Left ventricle myocardium superior (tissue), 1 donor: ENCODE results near the gene CST9. TPM values are rescaled to one million over a fixed set of nuclear protein-coding genes. Genes with fewer than 3 reads are reported as not detected.
"Not testable (repeated sequence)": the region's sequence is repeated elsewhere in the genome, so short reads cannot be mapped to it uniquely, and the experiment has no call there.

Experiments used
- ATAC-seq: fragments of 200-7000 bp; cut with Tn5 transposase; one replicate; pipeline ENCODE4 v1.9.1; 2020; ENCODE audit warnings: mild to moderate bottlenecking, moderate library complexity
- DNase-seq: peaks from one replicate; pipeline ENCODE4 v3.0.0-alpha.2; 2020
- intact Hi-C: fragments of 100-400 bp; cut with micrococcal nuclease; formaldehyde crosslinking; loops from one replicate; pipeline ENCODE4 v1.11.0; 2022
- total RNA-seq: library from RNA; stranded (reverse); fragmentation: NEBNext Ultra II Directional; extraction: Animal tissue kit (Norgen Biotek cat#: 25700); gene quantifications from one replicate; pipeline ENCODE4 v1.2.1, GENCODE V29; 2021
- donor health status: DM: no; HTN: yes; CAD: no; lungs with severe emphysema.

Gene CST9
- total RNA-seq, 1 donor from 2014 or later = not detected

DNA sequence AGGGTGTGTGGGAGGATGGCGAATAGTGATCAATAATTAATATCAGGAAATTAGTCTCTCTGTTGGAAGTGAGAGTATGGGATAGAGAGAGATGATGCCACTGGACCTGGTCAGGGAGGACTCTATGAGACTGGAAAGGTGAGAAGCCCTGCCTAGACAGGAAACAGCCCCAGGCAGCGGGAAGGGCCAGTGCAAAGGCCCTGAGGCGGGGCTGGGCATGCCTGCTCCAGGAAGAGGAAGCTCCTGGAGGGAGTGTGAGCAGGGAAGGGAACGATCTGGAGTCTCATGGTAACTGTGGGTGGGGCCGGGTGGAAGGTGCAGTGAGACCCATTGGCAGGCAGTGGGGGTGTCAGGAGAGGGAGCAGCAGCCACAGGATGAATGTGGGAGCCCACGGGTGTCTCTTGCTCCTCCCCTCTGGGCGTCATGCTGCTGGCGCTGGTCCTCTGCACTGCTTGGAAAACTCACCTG is 33.8 kb upstream of the CST9 start:
- intact Hi-C loops = no loop called here
- DNase-seq = no peak
- ATAC-seq = no peak

DNA sequence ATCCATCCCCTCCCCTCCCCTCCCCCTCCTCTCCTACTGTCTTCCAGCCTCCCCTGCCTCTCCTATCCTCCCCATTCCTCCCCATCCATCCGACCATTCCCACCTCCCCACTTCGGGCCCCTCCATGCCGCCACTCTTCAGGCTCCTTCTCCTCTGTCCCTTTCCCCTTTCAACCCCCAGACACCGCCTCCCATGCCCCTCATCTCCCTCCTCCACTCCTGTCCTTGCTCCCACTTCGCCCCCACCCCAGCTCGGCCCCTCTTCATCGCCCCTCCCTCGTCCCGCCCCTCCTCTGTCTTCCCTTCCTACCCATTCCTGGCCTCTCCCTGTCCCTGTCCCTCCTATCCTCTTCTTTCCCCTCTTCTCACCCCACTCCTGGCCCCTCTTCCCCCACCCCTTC is 32.6 kb upstream of the CST9 start:
- intact Hi-C loops = no loop called here
- no peak for DNase-seq
- ATAC-seq = no peak

DNA sequence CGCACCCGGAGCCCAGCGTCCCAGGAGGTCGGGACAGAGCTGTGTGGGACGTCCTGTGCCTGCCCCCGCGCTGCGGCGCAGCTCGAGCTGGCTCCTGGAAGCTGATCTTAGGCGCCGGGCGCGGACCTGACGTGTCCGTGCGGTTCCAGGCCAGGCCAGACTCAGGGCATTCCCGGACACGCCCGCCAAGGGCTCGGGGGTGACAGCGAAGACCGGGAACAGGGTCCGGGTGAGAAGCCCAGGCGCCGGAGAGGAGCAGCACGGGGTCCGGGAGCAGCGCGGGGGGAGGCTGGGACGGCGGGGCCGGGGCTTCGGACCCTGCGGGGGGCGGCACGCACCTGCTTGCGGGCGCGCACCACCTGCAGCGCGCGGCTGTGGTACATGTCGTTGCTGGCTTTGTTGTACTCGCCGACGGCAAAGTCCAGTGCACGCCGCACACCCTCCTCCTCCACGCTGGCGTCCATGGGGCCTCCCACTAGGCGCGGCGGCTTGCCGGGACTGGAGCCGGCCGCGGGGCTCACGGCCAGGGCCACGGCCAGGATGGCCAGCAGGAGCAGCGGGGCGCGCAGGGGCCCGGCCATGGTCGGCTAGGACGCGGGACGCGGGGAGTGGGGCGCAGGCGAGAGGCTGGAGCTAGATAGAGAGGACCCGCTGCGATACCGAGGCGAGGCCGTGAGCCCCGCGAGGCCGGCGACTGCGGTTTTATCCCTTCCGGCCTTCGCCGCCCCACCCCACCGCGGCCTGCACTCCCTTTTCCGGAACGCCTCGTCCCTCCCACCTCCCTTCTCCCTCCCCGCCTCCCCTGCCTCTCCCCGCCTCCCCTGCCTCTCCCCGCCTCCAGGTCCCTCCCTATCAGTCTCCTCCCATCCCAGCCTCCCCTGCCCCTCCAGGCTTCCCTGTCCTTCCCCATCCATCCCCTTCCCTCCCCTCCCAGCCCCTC is 31.8 kb upstream of the CST9 start, which contains the start of gene CST3:
Gene CST3, minus strand, starts transcription at position 674 of the 940 bp plus-strand sequence. Its CDS starts 93 bp downstream, at position 581.
- DNase-seq (peak; percentile 95), ATAC-seq (peak; percentile 86)
- intact Hi-C loops = no loop called here

DNA sequence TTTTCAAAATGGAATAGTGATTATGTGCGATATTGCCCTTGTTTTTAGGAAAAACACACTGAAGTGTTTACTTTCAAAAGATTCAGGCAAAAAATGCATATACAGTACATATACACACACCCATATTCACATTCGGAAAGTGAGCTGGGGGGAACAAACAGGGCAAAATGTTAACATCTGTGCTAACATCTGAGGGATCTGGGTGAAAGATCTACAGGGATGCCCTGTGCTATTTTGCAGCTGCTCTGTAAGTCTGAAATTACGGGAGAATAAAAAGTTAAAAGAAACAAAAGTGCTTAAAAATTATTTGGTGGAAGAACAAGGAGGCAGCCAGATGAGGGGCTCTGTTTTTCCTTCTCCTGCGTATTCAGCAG is 31.2 kb upstream of the CST9 start:
- ATAC-seq (no peak), DNase-seq (no peak)
- intact Hi-C loops = no loop called here

DNA sequence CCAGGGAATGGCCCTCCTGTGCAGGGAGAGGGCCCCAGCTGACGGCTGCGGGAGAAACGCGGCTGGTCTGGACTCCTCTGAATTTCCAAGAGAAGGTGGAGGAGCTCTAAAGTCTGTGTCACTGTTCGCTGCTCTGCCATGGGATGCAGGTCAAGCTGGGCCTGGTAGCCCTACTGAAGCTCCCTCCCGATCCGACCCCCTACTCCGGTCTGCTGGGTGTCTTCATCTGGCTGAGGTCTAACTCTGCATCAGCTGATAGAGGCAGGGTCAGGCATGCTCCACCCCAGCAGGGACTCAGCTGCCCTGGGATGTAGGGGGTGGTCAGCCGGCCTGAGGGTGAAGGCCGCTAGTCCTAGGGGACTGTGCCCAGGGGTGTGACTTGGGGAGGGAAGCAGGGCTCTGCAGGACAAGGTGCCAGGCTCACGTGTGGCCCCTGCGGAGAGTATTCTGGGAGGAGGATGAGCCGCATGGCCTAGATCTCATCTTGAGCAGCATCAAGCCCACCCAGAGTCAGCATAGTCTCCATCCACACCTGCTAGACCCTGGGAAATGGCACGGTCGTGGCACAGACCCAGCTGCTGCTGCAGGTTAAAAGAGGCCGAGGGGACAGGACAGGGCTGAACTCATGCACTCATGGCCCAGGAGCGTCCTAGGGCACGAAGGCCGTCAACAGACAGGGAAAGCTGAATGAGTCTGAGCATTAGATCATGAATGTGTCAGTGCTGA is 30.6 kb upstream of the CST9 start:
- intact Hi-C loops = no loop called here
- no peak for ATAC-seq

DNA sequence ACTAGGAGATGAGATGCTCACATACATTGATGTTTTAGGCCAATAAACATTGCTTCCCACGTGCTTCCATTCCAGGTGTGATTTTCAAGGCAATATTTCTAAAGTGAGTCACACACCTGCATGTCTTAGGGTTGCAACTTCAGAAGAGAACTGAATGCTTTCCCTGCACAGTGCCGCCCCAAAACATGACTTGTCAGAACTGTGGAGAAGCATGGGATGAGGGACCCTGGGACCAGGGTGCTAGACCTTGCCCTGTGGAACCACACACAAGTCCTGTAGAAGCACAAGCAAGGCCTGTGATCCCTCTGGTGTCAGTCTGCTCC is 30.0 kb upstream of the CST9 start:
- intact Hi-C loops, ATAC-seq: not testable (repeated sequence)

More for the DNA sequence above, 30.6 kb upstream of the CST9 start:
- no peak for DNase-seq

DNA sequence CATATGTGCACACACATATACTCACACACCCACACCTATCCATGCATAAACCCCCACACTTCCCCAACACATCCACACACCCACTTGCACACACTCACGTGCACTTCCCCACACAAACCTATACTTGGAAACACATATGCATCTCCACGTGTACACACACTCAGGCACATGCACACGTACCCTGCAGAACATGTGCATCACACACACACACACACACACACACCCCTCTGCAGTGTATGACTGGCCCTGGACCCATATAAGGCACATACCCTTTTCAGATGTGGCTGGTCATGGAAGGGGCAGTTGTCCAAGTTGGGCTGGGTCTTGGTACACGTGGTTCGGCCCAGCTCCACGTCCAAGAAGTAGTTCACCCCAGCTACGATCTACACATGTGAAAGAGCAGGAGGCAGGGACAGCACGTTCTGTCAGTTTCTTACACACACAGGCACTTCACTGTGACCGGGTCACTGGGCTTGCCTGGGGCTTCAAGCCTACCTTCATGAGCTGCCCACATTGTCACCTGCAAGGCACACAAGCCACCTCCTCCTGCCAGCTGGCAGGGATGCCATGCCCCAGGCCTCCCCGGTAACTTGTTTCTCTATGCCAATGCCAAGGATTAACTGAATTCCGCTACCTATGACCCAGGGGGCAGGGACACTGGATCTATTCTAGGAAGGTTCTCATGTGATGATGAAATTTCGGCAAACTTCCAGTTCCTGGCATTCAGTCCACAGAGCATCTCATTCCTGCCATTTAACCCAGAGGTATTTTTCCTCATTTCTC is 29.5 kb upstream of the CST9 start:
- intact Hi-C loops = no loop called here
- ATAC-seq (peak; percentile 53), DNase-seq (peak; percentile 79)

More for the DNA sequence above, 30.0 kb upstream of the CST9 start:
- not testable (repeated sequence) for DNase-seq

DNA sequence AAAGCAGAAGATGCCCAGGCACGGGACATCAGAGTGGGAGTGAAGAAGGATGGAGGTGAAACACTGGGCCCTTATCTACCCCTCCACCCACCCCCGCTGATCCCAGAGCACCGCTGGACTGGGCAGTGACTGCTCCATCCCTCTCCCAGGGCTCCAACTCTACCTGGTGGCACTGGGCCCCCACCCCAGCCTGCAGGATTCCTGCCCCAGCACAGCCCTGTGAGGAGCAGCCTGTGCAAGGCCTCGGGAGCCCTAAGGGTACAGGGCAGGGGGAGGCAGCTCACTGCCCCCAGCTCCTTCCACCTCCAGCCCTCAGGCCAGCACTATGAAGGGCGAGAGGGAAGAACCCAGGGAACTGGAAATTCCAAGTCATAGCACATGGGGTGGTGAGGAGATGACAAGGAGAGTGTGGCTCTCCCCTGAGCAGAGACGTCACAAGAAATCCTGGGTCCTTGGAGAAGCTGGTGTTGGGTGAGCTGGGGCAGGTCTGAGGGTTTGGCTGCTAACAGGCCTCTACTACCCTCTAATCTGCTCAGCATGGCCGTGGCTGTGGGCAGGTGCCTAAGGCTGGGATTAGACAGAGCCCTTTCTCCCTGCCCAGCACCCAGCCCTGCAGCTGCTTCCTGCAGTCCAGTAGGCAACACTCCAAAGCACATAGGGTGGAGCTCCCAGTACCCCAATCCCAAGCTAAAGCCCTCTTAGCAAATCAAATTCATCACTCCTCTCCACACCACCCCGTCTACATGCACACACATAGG is 28.5 kb upstream of the CST9 start:
- intact Hi-C loops = no loop called here
- DNase-seq = peak; percentile 51
- ATAC-seq = no peak

DNA sequence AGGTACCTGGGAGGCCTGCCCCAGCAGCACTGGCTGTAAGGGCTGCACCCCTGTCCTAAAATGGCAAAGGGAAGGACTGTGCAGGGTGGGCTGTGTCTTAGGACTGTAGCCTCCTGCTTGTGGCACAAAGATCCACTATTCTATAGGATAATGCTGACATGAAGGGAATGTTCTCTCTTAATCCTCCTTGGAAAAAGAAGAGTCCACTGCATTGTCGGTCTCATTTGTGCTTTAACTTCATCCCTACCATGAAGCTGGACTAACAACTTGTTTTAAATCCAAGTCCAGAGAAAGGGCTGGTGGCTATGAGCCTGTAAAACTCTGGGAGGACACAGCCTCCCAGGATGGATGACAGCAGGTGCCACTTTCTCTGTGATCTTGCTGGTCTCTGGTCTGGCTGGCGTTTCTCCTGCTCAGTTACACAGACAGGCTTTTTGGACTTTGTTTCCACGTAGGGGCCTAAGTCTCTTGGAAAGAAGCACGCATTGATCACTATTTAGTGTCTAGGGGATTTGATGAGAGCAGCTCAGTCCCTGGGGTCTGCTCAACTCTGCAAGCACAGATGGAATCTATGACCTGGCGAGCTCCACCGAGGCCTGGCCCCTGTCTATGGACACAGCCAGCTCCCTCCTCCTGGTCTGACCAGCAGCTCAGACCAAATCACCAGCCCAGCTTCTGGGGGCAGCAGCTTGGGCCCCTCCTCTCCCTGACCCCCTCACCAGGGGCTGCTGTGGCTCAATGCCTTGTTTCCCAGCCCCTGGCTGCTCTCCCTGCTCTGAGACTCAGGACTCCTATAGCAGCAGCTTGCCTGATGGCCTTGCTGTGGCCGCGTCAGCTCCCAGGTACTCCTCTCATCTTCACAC is 27.2 kb upstream of the CST9 start:
- DNase-seq = no peak
- intact Hi-C loops = no loop called here
- no peak for ATAC-seq

DNA sequence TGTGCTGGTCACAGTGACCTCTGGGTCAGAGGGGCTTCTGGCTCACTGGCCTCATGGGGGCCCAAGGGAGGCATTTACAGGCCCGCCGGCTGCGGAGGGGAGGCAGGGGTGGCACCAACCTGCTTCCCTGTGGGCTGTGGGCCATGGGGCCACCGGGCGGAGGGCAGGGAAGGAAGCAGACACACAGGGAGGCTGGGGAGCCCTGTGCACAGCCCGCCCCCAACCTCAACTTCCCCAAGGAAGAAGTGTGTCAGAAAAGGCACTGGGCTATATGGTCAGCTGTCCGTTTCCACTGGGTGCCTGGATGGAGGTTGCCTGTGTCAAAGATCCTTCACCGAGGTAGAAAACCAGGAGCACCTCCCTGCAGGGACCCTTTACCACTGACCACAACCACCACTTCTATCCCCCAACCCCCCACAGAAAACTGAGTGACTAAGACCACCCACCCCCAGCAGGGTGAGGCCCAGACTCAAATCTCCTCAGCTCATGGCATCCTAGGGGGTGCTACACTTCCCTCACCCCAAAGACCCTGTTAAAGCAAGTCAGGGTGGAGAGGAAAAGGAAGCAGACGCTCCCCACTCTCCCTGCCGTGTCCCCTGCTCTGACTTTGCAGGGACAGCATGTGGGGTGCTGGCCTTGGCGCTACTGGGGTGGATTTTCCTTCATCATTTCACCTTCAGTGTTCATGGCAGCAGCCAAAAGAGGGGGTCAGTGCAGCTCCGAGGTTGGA is 26.4 kb upstream of the CST9 start:
- DNase-seq (peak; percentile 53), ATAC-seq (no peak)
- intact Hi-C loops = no loop called here

DNA sequence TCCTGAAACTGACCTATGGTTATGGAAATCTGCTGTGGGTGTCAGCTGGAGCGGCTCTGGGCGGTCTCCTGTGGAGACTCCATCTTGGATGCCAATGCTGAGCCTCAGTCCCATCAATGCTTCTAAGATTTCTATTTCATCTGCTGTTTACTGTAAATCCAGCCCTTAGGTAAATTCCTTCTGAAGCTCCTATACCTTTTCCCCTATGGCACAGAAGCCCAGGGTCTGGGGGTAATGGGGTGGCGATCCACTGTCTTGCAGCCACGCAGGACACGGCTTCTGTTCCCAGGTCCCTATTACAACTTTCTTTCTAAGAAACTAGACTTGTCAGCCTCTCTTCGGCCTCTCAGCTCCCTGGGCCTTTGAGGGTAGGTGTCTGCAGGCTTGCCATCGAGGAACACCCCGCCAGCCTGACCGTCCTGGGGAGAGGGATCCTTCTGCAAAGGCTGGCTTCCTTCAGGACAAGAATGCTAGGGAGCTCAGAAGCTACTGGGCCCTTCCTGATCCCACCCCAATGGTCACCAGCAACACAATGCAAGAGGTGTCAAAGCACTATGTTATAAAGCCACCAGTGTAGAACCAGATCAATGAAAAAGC is 25.6 kb upstream of the CST9 start:
- no peak for DNase-seq
- ATAC-seq = no peak
- intact Hi-C loops = no loop called here

DNA sequence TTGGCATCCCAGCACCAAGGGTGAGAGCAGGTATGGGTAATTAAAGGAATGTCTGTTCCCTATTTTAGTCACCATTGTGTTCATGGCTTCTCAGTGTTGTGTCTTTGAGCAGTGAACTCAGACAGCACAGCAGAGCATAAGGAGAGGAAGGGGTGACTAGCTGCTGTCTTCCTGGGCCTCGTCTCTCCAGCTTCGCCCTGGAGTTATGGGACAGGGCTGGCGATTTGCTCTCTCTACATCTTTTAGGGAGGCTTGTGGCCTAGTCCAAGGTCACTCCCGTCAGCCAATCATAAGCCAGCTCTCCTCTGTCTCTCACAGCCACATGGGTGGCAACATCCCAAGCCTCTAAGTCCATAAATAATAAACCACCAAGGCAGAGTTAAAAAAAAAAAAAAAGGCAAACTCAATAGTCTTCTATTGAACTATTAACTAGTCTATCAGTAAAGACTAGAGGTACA is 24.7 kb upstream of the CST9 start:
- no peak for ATAC-seq
- no peak for DNase-seq
- intact Hi-C loops = no loop called here

DNA sequence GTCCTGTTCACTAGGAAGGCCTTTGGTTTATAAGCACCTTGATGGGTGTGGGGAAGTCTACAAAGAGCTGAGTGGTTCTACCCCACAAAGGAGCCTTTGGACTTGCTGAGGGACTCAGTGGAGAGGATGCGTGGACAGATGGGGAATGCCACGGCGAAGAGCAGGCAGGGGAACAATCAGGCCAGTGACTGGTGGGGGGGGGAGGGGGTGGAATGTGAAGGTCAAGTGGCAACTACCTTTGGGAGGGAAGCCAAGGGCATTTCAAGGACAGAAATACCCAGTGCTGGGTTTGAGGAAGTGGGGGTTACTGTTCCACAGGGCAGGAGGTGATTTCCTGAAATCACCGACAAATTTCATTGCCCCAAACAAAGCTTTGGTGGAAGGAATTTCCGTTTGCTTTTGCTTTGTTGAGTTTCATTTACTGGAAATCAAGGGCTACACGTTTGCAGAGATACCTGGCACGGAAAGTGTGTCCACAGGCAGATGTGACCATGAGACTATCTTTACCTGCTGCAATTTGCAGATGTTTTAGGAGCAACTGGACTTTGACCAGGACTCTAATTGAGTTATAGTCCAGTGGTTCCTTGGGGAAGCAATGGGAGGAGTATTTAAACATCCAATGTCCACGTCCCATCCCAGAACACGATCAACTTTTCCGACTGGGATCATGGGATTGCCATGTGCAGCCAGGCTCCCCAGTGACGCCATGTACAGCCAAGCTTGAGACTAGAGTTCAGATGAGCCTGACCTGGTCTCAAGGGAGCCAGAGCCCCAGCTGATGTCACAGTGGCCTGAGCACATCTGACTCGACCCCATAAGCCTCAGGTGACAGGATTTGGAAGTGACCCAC is 24.1 kb upstream of the CST9 start:
- ATAC-seq = no peak

DNA sequence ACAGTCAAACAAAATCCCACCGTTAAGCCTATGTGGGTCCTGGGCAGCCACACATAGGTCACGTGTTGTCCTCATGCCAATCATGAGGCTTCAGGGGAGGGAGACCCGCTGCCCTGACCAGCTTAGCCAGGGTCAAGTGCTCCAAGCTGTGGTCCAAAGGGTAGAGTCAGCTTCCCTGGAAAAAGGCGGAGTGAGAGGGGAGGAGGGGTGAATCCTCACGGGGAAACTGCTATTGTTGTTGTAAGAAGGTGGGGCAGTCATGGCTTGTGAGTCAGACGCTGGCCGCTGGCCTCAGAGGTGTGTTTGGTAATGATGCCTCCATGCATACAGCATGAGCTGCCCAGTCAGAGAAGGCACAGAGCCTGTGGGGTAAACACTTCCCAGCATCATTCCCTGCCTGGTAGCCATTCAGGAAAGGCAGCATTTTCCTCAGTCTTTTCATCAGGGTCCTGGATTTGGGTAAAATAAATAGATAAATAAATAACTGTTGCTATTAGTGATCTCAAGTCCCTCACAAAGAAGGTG is 23.4 kb upstream of the CST9 start:
- intact Hi-C loops = no loop called here
- DNase-seq (no peak), ATAC-seq (peak; percentile 42)

More for the DNA sequence above, 24.1 kb upstream of the CST9 start:
- no peak for DNase-seq
- intact Hi-C loops = no loop called here

DNA sequence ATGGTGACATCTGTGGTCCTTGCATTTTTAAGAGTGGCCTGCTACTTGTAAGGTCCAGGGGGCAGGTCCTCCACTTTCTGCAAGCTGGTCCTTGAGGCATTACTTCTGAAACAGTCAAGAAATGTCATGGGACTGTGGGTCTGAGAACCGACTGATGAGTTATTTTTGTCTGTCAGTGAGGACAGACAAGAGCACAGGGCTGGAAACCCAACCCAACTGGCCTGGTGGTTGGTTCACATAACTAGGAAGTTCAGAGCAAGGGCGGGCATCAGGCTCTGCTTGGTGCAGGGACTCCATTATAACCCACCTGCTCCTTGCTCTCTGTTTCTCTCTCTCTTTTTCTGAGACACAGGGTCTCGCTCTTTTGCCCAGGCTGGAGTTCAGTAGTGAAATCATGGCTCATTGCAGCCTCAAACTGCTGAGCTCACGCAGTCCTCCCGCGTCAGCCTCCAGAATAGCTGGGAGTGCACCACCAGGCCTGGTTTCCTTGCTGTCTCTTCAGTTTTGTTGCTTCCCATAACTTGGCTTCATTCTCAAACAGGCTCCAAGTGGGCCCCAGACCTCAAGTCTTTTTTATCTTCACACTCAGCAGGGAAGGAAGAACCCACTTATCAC is 22.8 kb upstream of the CST9 start:
- intact Hi-C loops = no loop called here
- DNase-seq = no peak

More for the DNA sequence above, 22.8 kb upstream of the CST9 start:
- ATAC-seq = no peak
